GM19023 (cell line): ENCODE results near the gene AJUBA.
"Not testable (repeated sequence)": the region's sequence is repeated elsewhere in the genome, so short reads cannot be mapped to it uniquely, and the experiment has no call there.

Experiments
- ATAC-seq: cut with Tn5 transposase; IDR thresholded peaks from one replicate; pipeline ENCODE4 v1.9.1; 2021; ENCODE audit warnings: mild to moderate bottlenecking, moderate library complexity; ENCODE audit not compliant: unreplicated experiment

Gene AJUBA

DNA sequence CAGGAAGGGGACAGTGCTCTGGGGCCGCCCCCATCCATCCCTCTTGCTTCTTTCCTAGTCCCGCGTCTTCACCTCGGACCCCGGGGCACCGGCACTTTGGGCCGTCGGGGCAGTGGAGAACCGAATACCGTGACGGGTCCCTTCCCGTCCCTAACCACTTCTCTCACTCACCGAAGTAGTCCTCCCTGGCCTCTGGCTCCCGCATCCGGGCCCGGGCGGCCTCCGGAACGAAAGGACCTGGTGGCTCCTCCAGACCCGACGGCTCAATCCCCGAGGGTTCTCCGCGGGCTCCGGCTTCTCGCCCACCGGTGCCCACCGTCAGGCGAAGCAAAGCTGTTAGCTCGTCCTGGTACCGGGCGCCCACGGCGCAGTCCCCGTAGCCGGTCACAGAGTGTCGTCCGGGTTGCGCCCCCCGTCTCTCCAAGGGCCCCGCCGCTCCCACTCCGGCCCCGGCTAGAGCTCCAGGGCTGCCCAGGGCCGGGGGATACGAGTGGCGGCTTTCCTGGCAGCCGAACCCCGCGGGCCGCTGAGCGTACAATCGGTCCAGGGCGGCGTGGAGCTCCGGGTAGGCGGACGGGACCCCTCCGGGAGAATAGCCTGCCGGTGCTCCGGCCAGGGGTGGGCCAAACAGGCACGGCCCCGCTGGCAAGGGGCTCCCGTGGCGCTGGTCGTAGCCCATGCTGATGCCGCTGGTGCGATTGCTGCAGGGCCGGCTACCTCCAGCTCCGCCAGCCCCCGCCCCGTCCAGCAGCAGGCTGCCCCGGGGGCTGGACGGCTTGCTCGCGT is 1.1 kb downstream of the AJUBA start:
- no peak for ATAC-seq

DNA sequence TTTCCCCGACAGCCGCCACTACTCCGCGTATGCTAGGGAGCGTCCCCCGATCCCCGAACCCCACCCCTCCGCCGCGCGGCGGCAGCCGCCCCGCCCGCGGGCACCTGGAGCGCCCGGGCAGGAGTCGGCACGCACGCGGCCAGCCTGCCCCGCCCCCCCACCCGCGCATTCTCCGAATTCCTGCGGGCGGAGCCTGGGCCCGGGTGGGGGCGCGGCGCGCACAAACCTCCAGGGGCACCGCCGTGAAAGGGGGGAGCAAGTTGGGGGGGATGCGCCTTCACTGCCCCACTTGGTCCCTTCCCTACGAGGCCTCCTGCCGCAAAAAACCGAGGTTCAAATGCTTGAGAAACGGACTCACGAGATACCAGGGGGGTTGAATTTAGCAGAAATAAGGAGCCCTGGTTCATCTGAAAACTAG is 1.7 kb downstream of the AJUBA start:
- ATAC-seq, result no peak

DNA sequence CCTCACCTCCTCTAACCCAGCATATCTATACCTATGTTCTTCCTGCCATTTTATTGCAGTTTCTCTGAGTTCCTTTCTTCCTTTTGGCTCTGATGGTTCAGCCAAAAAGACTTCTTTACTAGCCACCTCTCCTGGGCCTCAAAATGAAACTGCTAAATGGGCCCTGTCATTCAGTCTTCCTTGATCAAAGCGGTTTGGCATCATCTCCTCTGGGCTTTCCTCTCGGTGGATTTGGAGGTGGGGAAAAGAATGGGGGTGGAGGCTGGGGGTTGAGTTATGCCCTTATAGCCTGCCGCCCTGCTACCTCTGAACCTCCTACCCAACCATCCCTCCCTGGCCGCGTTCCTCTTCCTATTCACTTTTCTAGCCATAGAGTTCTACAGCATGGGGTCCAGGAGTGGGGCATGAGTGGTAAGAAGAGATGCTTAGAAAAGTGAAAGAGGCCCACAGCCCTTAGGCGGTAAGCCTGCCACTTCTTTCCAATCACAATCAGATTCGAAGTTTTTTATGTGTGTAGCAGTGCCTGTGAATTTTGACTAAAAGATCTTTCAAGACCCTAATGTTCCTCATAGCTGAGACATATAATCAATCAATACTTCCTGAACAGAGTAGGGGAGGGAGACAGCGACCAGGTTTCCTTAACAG is 2.5 kb downstream of the AJUBA start:
- no peak for ATAC-seq

DNA sequence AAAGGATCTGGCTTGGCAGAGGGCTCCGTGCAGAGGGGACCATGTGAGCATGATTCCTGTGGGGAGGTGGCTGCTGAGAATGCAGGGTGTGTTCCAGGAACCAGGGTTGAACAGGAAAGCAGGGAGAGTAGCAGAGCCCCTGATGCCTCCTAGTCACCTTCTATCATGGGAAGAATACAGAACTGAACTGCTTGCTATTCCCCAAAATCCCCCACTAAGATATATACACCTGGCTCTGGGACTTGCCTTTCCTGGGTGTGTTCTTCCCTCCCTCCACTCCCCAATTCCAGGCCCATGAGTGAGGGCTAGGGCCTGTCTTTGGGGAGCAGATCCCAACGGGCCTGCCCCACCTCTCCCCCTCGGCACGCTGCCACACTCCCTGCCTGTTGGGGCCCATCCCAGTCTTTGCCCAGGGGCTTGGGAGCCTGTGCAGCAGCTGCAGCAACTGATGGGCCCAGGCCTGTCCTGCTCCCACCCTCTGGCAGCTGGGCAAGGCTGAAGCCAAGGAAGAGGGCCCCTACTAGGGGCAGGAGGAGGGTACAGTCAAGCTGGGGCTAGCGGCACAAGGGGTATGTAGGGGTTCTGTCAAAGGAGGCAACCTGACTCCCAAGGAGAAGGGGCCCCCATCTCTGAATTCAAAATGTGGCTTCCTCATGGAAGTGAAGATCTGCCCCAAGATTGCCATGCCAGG is 3.2 kb downstream of the AJUBA start:
- ATAC-seq, result no peak

DNA sequence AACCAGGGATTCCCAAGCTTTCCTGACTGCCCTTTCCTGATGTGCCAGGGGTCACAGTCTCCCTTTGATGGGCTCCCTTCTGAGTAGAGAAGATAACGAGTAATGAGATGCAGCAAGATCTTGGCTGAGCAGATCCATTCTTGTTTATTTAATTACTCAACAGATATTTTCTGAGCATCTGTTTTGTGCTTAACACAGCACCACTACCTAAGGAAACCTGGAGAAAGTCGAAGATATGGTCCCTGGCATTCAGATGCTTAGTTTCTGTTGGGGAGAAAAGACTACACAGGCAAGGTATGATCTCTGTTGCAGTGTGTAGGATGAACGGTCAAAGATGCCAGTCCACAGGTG is 3.9 kb downstream of the AJUBA start:
- no peak for ATAC-seq

DNA sequence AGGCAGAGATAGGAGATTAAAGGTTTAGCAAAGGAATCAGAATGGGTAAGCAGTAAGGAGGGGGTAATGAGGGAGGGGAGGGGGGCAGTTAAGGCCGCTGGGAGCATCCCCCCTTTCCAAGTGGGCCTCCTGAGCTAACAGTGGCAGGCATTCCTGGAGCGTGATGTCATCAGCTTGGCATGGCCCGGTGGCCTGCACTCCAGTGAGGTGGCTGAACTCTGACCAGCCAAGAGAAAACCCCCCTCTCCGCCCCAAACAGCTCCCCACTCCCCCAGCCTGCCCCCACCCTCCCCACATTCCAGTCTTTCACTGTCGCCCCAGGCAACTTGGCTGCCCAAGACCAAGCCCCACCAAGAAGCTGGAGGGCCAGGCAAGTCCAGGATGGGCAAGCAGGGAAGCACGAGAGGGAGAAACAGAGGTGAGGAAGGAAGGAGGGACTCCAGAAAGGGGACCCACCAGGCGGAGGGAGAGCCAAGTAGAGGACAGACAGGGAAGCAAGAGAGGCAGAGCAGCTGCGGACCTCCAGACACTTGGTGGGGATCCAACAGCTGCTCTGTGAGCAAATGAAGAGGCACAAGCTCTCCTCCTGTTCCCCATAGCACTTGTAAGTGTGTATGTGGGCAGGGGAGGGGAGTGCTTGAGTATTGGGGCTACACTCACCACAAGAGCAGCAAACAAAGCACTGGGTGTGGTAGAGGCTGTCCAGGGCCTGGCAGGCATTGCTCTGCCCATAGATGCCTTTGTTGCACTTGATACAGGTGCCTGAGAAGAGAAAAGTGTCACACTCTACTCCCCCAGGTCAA is 4.5 kb downstream of the AJUBA start:
- no peak for ATAC-seq

DNA sequence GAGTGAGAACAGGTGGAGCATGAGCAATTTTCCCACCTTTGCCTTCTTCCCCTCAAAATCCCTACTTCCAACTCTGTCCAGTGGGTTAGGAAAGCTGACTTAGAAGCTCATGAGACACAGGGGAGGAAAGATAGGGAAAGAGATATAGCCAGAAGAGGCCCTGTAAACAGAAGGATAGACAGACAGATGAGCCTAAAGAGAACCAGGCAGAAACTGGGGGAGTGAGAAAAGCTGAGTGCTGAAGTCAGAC is 5.0 kb downstream of the AJUBA start:
- no peak for ATAC-seq

DNA sequence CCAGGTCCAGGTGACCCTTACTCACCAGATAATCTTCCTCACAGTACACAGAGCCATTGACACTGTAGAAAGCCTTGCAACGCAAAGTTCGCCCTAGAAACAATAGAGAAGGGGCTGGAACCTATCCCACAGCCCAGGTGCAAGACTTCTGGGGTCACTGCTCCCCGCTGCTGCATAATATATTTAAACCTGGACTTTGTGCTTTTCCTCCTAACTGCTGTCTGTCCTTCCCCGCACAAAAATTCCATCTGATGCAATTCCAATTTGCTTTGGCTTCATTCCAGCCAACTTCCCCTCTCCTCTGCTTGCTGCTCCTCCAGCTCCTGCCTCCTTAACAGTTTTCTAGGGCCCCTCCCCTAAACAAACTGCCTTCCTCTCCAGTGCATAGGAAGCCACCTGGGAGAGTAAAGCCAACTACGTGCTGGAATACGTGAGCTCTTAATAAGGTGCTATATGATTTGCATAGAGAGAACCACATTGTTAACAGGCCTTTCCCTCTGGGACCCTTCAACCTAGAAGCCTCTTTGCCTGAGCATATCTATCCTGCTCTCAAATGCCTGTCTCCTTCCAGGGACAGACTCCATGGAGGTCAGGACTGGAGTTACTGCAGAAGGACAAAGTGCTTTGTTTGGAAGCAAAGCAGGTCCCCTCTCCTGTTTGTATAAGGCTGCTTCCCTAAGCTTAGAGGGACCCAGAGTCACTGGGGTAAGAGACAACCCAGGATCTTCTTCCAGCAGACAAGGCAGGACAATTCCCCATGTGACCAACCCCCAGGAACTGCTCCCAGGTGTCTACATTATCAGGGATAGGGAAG is 5.5 kb downstream of the AJUBA start:
- no peak for ATAC-seq

DNA sequence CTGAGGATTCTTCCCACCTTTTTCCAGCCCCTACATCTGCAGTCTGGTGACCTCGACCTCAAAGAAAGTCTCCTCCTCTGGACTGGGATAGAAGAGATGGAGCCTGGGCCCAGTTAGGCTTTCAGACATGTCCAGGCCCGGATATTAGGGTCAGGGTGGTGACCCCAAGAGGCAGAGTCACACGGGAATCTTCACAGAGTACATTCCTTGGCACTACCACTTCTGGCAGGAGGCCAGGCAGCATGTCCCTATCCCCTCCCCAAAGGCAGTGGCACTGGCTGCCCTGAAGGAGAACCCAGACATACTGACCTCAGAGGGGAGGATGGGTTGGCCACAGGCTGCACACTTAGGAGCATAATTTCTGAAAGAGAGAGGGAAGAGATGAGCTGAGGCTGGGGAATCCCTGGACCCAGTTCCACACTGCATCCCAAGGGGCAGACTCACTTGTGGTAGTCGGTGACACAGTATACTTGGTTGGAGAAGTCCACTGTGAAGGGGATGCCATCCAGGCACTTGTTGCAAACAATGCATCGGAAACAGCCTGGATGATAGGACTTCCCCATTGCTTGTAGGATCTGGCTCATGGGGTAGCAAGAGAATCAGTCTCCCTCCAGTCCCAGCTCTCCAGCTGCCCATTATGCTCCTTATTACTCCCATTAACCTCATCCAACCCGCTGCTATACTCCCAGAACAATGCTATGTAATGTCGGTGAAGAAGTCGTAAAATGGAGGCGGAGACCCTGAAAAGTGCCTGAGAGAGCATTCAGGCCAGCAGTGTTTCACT is 7.6 kb downstream of the AJUBA start:
- no peak for ATAC-seq

DNA sequence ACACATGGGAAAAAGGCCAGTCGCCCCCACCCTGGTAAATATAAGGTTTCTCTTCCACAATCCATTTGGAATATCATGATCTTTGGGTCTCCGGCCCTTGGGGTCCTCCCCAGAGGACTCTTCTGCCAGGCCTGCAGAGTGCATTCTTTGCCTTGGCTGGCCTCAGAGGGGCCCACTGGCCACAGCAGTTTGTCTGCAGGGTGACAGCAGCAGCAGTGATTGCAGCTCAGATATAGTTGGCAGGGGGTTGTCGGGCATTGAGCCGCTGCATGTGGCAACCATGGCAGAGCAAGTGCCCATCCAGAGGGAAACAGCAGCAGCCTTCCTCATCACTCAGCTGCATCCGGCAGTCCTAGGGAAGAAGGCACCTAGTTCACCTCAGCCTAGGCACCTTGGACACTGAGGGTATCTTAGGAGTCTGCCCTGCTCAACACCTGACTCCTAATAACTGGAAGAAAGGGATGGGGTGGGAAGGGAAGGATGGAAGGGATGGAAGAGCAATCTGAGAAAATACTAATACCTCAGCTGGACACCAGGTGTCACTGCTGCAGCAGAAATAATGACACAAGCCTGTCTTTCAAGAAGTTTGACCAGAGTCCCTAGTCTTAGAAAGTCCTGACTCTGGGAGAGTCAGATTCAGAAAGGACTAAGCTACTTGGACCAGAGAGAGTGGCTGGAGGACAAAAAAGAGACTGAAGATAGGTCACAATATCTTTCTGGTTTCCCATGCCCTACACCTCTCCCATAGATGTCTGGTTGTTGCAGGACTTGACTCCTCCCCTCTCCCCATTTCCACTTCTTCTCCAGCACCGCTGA is 8.9 kb downstream of the AJUBA start:
- ATAC-seq, result no peak

DNA sequence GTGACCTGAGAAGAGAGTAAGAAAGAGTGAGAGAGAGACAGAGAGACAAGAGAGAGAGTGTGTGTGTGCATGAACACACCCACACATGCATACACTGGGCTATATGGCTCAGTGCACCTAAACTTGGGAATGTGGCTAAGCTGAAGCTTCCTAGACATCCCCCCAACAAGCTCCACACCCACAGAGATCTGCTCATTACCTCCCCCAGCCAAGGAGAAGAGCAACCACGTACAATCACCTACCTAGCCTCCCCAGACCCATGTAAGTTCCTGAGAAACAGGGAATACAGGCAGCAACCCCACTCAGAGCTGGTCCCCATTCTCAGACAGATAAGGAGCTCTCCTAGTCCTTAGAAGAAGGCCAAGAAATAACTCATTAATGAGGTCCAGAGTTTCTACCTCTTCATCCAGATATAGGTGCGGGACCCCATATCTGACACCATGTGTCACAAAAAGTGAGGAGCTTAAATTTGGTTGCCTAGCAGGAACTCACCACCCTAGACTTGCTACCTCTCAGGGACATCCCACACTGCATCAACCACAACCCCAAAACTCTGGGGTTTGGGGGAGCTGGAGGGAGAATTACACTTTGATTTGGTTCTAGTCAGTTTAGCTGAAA is 9.9 kb downstream of the AJUBA start:
- no peak for ATAC-seq

DNA sequence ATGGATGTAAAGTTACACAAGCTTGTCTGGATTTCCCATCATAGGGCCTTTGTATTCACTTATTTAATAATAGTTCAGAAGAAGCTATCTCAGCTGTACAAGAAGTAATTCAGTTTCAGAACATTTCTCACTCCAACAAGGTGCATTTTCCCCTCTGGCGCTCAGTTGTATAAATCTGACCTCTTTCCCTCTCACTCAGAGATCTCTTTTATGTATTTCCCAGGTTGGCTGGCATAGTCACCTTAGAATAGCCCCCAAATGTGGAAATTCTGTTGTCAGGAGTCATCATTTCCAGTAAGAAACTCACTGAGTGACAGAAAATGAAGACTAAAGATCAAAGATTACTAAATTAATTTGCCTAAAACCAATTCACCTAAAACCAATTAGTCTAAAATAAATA is 11.2 kb downstream of the AJUBA start:
- ATAC-seq, result no peak

DNA sequence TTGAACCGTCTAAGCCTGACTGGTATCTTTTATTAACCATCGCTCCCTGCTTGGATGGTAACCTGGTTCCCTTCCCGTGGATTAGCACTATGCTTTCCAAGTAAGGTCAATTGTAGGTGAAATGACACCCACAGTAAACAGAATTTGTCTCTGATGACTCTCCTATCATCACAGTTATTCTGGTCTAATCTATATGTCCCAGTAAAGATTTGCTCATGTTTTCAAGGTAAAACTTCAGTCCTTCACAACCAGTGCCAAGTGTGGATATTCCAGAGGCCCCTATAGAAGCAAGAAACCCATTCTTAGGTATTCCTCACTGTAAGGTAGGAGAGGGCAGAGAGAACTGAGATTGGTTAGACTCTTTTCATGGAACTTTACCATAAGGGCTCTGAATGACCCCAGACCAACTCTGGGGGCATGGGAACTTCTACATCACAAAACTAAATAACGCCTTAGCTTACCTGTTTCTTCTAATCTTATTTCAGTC is 15.5 kb downstream of the AJUBA start:
- ATAC-seq, result no peak

DNA sequence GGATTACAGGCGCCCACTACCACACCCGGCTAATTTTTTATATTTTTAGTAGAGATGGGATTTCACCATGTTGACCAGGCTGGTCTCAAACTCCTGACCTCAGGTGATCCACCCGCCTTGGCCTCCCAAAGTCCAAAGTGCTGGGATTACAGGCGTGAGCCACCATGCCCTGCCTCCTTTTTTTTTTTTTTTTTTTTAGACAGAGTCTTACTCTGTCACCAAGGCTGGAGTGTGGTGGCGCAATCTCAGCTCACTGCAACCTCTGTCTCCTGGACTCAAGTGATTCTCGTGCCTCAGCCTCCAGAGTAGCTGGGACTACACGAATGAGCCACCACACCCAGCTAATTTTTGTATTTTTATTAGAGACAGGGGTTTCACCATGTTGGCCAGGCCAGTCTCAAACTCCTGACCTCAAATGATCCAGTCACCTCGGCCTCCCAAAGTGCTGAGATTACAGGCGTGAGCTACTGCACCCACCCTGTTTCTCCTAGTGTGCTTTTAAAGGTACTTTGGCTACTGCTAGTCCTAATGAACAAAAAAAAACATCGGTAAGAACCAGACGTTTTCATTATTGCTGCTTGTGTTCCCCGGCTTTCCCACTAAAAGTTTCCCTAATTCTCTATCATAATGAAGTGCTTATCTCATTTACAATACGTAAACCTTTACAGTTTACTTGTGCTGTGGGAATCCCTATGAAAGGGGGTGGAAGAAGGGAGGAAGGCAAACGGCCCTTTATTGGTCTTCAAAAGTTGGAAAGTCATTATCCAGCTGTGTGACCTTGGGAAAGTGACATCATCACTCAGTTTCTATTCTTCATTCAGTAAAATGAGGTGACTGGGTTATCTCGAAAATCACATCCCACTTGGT is 16.2 kb downstream of the AJUBA start:
- ATAC-seq, result not testable (repeated sequence)

DNA sequence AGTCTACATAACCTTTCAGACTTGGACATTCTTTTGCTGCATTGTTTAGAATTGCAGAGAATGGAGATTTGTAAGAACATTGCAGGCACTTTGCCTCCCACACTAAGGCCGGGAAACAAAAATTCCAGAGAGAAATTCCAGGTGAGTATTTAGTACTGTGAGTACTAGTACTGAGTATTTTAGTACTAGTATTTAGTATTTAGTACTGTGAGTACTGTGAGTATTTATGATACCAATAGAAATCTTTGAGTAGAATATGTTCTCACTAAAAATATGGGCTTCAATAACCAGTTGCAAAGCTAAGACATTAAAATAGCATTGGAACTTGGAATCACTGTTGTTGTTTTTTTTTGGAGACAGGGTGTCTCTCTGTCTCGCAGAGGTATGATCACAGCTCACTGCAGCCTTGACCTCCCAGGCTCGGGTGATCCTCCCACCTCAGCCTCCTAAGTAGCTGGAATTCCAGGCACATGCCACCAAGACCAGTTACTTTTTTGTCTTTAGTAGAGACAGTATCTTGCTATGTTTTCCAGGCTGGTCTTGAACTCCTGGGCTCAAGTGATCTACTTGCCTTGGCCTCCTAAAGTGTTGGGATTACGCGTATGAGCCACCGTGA is 20.2 kb downstream of the AJUBA start:
- no peak for ATAC-seq

DNA sequence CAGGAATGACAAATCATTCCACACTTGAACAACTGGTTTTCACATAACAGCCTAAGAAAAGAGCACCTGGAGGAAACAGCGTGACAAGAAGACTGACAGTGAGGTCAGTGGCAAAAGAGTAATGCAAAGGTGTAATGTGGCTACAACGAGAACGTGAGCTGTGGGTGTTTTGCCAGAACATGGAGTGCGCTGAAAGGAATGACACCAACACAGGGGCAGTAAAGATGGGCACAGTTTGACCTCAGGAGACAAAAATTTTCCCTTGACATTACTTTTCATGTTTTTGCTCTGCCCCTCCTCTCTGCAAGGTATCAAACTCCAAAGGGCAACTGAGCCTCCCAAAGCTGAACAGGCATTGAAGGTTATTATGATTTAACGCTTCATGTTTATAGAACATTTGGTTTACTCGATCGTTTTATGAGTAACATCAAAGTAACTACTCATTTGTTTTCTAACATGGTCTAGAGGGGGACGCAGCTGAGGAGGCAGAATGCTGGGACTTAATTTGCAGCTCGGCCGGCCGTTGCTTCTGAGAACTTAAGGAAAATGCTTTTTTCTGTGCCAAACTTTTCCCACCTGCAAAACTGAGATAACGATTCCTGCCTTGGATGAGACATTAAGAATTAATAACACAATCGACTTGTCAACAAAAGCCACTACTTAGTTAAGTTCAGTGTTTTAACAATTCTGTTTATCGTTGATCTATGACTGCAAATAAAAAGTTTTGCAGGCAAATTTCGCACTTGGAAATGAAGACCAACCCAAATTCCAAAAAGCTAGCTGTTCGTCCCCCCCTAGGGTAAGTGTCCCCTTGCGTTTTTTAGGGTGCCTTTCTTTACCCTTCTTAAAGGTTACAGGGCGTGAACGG is 26.4 kb downstream of the AJUBA start:
- no peak for ATAC-seq
